ENCODE measurements around the gene COPS7A. TPM values are rescaled to one million over a fixed set of nuclear protein-coding genes. Genes with fewer than 3 reads are reported as not detected.

Gene COPS7A
- total and polyA plus RNA-seq, 9 of the 15 experiments (the other 6 are each of a cell fraction or from before 2014, with no cell fraction given), result 12.7 to 36.0 (median 24.3) TPM

DNA sequence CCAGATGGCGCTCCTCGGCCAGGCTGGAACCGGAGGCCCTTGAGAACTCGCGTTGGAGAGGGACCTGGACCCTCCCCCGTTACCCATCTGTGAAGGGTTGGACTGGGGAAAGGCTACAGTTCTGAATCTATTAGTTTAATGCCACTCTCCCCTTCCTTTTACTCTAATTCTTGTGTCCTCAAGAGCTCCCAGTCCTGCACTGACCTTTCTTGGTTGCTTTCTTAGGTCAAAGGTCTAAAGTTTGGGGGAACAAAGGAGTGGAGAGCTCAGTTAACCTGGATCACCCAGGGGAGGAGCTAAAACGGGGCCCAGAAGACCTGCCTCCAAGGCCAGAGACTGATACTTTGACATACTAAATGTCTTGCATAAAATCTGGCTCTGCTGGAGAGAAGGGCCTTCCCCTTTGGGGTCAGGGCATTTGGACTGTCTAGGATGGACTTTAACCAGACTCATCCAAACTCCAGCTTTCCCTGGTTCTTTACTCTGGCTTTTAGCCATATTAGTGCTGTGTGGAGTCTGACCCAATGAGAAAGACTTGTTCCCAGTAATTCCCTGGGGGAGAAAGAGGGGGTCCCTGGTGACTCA is 30.0 kb downstream of the COPS7A start (continued):
- TF ChIP-seq, protein P1, sequence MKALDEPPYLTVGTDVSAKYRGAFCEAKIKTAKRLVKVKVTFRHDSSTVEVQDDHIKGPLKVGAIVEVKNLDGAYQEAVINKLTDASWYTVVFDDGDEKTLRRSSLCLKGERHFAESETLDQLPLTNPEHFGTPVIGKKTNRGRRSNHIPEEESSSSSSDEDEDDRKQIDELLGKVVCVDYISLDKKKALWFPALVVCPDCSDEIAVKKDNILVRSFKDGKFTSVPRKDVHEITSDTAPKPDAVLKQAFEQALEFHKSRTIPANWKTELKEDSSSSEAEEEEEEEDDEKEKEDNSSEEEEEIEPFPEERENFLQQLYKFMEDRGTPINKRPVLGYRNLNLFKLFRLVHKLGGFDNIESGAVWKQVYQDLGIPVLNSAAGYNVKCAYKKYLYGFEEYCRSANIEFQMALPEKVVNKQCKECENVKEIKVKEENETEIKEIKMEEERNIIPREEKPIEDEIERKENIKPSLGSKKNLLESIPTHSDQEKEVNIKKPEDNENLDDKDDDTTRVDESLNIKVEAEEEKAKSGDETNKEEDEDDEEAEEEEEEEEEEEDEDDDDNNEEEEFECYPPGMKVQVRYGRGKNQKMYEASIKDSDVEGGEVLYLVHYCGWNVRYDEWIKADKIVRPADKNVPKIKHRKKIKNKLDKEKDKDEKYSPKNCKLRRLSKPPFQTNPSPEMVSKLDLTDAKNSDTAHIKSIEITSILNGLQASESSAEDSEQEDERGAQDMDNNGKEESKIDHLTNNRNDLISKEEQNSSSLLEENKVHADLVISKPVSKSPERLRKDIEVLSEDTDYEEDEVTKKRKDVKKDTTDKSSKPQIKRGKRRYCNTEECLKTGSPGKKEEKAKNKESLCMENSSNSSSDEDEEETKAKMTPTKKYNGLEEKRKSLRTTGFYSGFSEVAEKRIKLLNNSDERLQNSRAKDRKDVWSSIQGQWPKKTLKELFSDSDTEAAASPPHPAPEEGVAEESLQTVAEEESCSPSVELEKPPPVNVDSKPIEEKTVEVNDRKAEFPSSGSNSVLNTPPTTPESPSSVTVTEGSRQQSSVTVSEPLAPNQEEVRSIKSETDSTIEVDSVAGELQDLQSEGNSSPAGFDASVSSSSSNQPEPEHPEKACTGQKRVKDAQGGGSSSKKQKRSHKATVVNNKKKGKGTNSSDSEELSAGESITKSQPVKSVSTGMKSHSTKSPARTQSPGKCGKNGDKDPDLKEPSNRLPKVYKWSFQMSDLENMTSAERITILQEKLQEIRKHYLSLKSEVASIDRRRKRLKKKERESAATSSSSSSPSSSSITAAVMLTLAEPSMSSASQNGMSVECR (CRISPR knock-in tag; IDR thresholded peaks at IDR 0.05), result no peak
- TF ChIP-seq TCF7L2 (IDR thresholded peaks at IDR 0.05; ENCODE audit: low read depth, low read length) (no peak), CBX5 (IDR thresholded peaks at IDR 0.05; ENCODE audit: borderline replicate concordance, low read depth) (no peak), NCOR1 (IDR thresholded peaks at IDR 0.05) (no peak), TAF1 (IDR thresholded peaks at IDR 0.05; ENCODE audit: control insufficient read depth, extremely low read depth, insufficient read depth, low read length, severe bottlenecking) (no peak), WHSC1 (IDR thresholded peaks at IDR 0.05; ENCODE audit: low read length) (no peak)
- TF ChIP-seq, protein P2, sequence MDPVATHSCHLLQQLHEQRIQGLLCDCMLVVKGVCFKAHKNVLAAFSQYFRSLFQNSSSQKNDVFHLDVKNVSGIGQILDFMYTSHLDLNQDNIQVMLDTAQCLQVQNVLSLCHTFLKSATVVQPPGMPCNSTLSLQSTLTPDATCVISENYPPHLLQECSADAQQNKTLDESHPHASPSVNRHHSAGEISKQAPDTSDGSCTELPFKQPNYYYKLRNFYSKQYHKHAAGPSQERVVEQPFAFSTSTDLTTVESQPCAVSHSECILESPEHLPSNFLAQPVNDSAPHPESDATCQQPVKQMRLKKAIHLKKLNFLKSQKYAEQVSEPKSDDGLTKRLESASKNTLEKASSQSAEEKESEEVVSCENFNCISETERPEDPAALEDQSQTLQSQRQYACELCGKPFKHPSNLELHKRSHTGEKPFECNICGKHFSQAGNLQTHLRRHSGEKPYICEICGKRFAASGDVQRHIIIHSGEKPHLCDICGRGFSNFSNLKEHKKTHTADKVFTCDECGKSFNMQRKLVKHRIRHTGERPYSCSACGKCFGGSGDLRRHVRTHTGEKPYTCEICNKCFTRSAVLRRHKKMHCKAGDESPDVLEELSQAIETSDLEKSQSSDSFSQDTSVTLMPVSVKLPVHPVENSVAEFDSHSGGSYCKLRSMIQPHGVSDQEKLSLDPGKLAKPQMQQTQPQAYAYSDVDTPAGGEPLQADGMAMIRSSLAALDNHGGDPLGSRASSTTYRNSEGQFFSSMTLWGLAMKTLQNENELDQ (CRISPR knock-in tag; IDR thresholded peaks at IDR 0.05; ENCODE audit: borderline replicate concordance), result no peak
- TF ChIP-seq, protein P3, sequence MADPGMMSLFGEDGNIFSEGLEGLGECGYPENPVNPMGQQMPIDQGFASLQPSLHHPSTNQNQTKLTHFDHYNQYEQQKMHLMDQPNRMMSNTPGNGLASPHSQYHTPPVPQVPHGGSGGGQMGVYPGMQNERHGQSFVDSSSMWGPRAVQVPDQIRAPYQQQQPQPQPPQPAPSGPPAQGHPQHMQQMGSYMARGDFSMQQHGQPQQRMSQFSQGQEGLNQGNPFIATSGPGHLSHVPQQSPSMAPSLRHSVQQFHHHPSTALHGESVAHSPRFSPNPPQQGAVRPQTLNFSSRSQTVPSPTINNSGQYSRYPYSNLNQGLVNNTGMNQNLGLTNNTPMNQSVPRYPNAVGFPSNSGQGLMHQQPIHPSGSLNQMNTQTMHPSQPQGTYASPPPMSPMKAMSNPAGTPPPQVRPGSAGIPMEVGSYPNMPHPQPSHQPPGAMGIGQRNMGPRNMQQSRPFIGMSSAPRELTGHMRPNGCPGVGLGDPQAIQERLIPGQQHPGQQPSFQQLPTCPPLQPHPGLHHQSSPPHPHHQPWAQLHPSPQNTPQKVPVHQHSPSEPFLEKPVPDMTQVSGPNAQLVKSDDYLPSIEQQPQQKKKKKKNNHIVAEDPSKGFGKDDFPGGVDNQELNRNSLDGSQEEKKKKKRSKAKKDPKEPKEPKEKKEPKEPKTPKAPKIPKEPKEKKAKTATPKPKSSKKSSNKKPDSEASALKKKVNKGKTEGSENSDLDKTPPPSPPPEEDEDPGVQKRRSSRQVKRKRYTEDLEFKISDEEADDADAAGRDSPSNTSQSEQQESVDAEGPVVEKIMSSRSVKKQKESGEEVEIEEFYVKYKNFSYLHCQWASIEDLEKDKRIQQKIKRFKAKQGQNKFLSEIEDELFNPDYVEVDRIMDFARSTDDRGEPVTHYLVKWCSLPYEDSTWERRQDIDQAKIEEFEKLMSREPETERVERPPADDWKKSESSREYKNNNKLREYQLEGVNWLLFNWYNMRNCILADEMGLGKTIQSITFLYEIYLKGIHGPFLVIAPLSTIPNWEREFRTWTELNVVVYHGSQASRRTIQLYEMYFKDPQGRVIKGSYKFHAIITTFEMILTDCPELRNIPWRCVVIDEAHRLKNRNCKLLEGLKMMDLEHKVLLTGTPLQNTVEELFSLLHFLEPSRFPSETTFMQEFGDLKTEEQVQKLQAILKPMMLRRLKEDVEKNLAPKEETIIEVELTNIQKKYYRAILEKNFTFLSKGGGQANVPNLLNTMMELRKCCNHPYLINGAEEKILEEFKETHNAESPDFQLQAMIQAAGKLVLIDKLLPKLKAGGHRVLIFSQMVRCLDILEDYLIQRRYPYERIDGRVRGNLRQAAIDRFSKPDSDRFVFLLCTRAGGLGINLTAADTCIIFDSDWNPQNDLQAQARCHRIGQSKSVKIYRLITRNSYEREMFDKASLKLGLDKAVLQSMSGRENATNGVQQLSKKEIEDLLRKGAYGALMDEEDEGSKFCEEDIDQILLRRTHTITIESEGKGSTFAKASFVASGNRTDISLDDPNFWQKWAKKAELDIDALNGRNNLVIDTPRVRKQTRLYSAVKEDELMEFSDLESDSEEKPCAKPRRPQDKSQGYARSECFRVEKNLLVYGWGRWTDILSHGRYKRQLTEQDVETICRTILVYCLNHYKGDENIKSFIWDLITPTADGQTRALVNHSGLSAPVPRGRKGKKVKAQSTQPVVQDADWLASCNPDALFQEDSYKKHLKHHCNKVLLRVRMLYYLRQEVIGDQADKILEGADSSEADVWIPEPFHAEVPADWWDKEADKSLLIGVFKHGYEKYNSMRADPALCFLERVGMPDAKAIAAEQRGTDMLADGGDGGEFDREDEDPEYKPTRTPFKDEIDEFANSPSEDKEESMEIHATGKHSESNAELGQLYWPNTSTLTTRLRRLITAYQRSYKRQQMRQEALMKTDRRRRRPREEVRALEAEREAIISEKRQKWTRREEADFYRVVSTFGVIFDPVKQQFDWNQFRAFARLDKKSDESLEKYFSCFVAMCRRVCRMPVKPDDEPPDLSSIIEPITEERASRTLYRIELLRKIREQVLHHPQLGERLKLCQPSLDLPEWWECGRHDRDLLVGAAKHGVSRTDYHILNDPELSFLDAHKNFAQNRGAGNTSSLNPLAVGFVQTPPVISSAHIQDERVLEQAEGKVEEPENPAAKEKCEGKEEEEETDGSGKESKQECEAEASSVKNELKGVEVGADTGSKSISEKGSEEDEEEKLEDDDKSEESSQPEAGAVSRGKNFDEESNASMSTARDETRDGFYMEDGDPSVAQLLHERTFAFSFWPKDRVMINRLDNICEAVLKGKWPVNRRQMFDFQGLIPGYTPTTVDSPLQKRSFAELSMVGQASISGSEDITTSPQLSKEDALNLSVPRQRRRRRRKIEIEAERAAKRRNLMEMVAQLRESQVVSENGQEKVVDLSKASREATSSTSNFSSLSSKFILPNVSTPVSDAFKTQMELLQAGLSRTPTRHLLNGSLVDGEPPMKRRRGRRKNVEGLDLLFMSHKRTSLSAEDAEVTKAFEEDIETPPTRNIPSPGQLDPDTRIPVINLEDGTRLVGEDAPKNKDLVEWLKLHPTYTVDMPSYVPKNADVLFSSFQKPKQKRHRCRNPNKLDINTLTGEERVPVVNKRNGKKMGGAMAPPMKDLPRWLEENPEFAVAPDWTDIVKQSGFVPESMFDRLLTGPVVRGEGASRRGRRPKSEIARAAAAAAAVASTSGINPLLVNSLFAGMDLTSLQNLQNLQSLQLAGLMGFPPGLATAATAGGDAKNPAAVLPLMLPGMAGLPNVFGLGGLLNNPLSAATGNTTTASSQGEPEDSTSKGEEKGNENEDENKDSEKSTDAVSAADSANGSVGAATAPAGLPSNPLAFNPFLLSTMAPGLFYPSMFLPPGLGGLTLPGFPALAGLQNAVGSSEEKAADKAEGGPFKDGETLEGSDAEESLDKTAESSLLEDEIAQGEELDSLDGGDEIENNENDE (IDR thresholded peaks at IDR 0.05; ENCODE audit: low read depth, low read length), result no peak

Measured in K562 (cell line).